Right atrium auricular region (tissue), 2 donors: ENCODE measurements around the gene ANP32A. TPM values are rescaled to one million over a fixed set of nuclear protein-coding genes. Genes with fewer than 3 reads are reported as not detected.

Experiments used
- DNase-seq: peaks from one replicate; pipeline ENCODE4 v3.0.0-alpha.2; 2019; ENCODE audit warnings: low spot score
- H3K27ac ChIP-seq, 2 donors: fragments of 200-600 bp; sonication (generic); 1 replicate in 1 of 2; 2 replicates in 1 of 2; pipeline ENCODE4 v1.5.1; 2016 to 2019
- H3K27me3 ChIP-seq, 2 donors: fragments of 200-600 bp; sonication (generic); one replicate each; pipeline versions ENCODE4 v1.5.1 to v1.6.0; 2017 to 2019
- H3K36me3 ChIP-seq: fragments of 200-600 bp; sonication (generic); one replicate; pipeline ENCODE4 v1.5.1; 2016
- H3K4me1 ChIP-seq, 2 donors: fragments of 200-600 bp; sonication (generic); one replicate each; pipeline versions ENCODE4 v1.5.1 to v1.6.0; 2017 to 2019
- H3K4me3 ChIP-seq, 2 donors: fragments of 200-600 bp; sonication (generic); 1 replicate in 1 of 2; 2 replicates in 1 of 2; pipeline ENCODE4 v1.5.1; 2017 to 2019; ENCODE audit warnings: mild to moderate bottlenecking in 1 of 2, moderate library complexity in 1 of 2
- H3K9me3 ChIP-seq, 2 donors: fragments of 200-600 bp; sonication (generic); one replicate each; pipeline ENCODE4 v1.5.1; 2019
- CTCF ChIP-seq, 2 donors: fragments of 200-600 bp; sonication (generic); IDR thresholded peaks; one replicate each; pipeline ENCODE4 v1.5.1; 2019; ENCODE audit warnings: antibody characterized with exemption in 2 of 2
- total RNA-seq, 2 donors: library from RNA; depleted of rRNA; stranded (reverse); fragments of >200 nt; gene quantifications; one replicate each; pipeline ENCODE4 v1.1.0, GENCODE V29; 2016

Gene ANP32A
- total RNA-seq, 2 donors from 2014 or later, result 60.9 to 69.2 TPM

GRCh38 chr15:68842958-68843357, 22.3 kb upstream of the ANP32A start:
- Histone ChIP-seq H3K27me3 (no peaks in the 10 kb centered on the region), H3K27ac (no peak overlapping the region), H3K36me3 (no peaks in the 10 kb centered on the region), H3K4me1 (peaks cover 0 to 9% of the 10 kb centered on the region in 2 donors), H3K9me3 (no peaks in the 10 kb centered on the region), H3K4me3 (no peak overlapping the region)
- DNase-seq, result no peak
- TF ChIP-seq CTCF (IDR thresholded peaks at IDR 0.05), result no peak

GRCh38 chr15:68834346-68834745, 13.7 kb upstream of the ANP32A start:
- H3K4me3 ChIP-seq, result no peak overlapping the region
- H3K27ac ChIP-seq, result no peak overlapping the region
- TF ChIP-seq CTCF (IDR thresholded peaks at IDR 0.05), result no peak
- H3K36me3 ChIP-seq, result no peaks in the 10 kb centered on the region
- no peaks in the 10 kb centered on the region for H3K27me3 ChIP-seq
- H3K4me1 ChIP-seq, result no peaks in the 10 kb centered on the region
- H3K9me3 ChIP-seq, result peaks cover 0 to 19% of the 10 kb centered on the region in 2 donors
- no peak for DNase-seq

DNA sequence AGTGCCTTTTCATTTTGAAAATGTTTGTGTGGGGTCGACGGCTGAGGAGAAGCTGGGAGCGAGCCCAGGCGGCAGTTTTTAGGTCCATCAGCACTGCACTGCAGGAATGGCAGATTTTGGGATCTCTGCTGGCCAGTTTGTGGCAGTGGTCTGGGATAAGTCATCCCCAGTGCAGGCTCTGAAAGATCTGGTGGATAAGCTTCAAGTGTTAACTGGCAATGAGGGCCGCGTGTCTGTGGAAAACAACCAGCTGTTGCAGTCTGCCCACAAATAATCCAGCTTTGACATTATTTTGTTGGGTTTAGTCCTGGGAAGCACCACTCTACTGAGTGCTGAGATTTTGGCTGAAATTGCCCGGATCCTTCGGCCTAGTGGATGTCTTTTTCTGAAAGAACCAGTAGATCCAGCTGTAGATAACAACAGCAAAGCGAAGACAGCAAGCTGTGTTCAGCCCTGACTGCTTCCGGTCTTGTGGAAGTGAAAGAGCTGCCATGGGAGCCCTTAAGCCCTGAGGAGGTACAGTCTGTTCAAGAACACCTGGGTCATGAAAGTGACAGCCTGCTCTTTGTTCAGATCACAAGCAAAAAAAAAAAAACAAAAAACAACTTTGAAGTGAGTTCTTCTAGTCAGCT, 13.1 kb upstream of the ANP32A start:
- TF ChIP-seq CTCF (IDR thresholded peaks at IDR 0.05), result no peak
- Histone ChIP-seq H3K36me3 (no peaks in the 10 kb centered on the region), H3K27me3 (no peaks in the 10 kb centered on the region), H3K9me3 (peaks cover 0 to 19% of the 10 kb centered on the region in 2 donors), H3K4me1 (no peaks in the 10 kb centered on the region), H3K4me3 (no peak overlapping the region), H3K27ac (no peak overlapping the region)
- no peak for DNase-seq

DNA sequence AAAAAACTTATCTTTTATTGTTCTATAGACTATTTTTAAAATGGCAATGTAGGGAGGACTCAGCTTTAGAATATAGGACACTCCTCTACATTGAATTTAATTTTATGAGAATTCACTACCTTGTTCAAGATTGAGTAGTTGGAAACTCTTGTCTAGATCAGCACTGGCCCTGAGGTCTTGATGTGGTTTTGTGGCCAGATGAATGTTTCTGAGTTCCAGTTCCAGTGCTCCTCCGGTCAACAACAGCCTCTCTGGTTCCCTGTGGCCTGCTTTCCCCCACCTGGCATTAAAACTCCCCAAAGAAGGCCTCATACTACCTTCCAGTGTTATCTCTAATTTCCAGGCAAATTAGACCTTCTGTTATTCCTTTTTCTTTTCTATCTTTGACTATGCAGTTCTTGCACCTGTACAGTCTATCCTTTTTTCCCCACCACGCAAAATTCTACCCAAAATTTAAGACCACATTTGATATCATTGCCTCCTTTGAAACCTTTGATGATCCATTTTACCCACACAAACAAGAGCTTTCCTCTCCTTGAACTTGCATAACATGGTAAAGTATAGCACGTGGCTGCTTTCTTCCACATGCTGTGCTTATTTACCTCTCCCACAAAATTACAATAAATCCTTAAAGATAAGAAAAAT, 9.6 kb upstream of the ANP32A start:
- H3K36me3 ChIP-seq, result no peaks in the 10 kb centered on the region
- DNase-seq, result no peak
- TF ChIP-seq CTCF (IDR thresholded peaks at IDR 0.05), result no peak
- no peaks in the 10 kb centered on the region for H3K27me3 ChIP-seq
- H3K4me3 ChIP-seq, result no peak overlapping the region
- H3K27ac ChIP-seq, result no peak overlapping the region
- H3K4me1 ChIP-seq, result no peaks in the 10 kb centered on the region
- H3K9me3 ChIP-seq, result peaks cover 0 to 1% of the 10 kb centered on the region in 2 donors

DNA sequence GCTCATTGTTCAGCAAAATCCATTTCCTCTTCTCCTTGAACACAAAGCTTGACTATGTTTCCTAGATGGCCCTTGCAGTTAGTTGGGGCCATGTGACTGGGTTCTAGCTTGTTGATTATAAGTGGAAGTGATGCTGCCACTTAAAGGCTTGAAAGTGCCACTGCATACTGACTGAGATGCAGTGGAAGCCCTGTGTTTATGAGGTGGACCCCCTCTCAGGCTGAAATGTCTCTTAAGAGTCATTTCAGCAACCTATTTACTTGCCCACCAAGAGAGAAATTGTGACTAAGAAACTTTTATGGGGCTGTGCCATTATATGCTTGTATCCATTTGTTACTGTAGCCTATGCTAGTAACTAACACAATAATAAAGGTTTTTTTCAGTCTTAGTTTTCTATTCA, 8.4 kb upstream of the ANP32A start:
- Histone ChIP-seq H3K36me3 (no peaks in the 10 kb centered on the region), H3K27ac (no peak overlapping the region), H3K9me3 (no peaks in the 10 kb centered on the region), H3K4me1 (no peaks in the 10 kb centered on the region), H3K27me3 (no peaks in the 10 kb centered on the region), H3K4me3 (no peak overlapping the region)
- DNase-seq, result no peak
- peak; percentile 48 to 71 for TF ChIP-seq CTCF (IDR thresholded peaks at IDR 0.05)
